HG03108 (cell line): Measurements from ENCODE around the gene GNAT1.
A peak's percentile ranks its signal among the peaks of the same experiment; 100 is the strongest.
"Not testable (repeated sequence)": the region's sequence is repeated elsewhere in the genome, so short reads cannot be mapped to it uniquely, and the experiment has no call there.

Experiments
- ATAC-seq: cut with Tn5 transposase; IDR thresholded peaks from one replicate; pipeline ENCODE4 v1.9.1; 2021; ENCODE audit warnings: moderate library complexity; ENCODE audit not compliant: unreplicated experiment

GNAT1 gene

GRCh38 chr3:50237754-50238548 lies 46.5 kb downstream of the GNAT1 start:
- ATAC-seq = peak; percentile 31

GRCh38 chr3:50238549-50239026 lies 47.2 kb downstream of the GNAT1 start:
- ATAC-seq = no peak

- no peak for ATAC-seq
These were observed 48.2 kb downstream of the GNAT1 start for GRCh38 chr3:50239649-50240048.

- no peak for ATAC-seq
These were observed 49.8 kb downstream of the GNAT1 start for GRCh38 chr3:50241163-50241562.

- ATAC-seq = no peak
These were observed 50.4 kb downstream of the GNAT1 start for GRCh38 chr3:50241713-50242380.

GRCh38 chr3:50242381-50242770 lies 51.0 kb downstream of the GNAT1 start:
- ATAC-seq = no peak

GRCh38 chr3:50242851-50243542 lies 51.6 kb downstream of the GNAT1 start:
- ATAC-seq = no peak

GRCh38 chr3:50243543-50243895 lies 52.1 kb downstream of the GNAT1 start:
- no peak for ATAC-seq

- not testable (repeated sequence) for ATAC-seq
These were observed 53.4 kb downstream of the GNAT1 start for GRCh38 chr3:50244813-50245212.

GRCh38 chr3:50245251-50245745 lies 53.9 kb downstream of the GNAT1 start:
- ATAC-seq = no peak

GRCh38 chr3:50245831-50246516 lies 54.6 kb downstream of the GNAT1 start:
- peak; percentile 44 for ATAC-seq

GRCh38 chr3:50246517-50246954 lies 55.1 kb downstream of the GNAT1 start:
- peak; percentile 26 for ATAC-seq
